OCI-LY1 (cell line): Measurements from ENCODE around the gene MAST4.

ENCODE experiments used
- H2AFZ ChIP-seq: fragments of 200-600 bp; sonication (generic), shearing (Covaris generic); 2 replicates; pipeline ENCODE4 v1.6.0; 2014; ENCODE audit warnings: antibody characterized with exemption, mild to moderate bottlenecking, low read length
- H3F3A ChIP-seq: fragments of 200-600 bp; sonication (generic), shearing (Covaris generic); 2 replicates; pipeline ENCODE4 v1.6.0; 2014; ENCODE audit warnings: mild to moderate bottlenecking, antibody characterized with exemption, low read length, moderate library complexity; ENCODE audit not compliant: insufficient read depth
- H3K27ac ChIP-seq: fragments of 200-600 bp; sonication (generic); 2 replicates; pipeline ENCODE4 v1.5.1; 2014; ENCODE audit warnings: low read length, mixed run types, mild to moderate bottlenecking, low read depth; ENCODE audit not compliant: poor library complexity, severe bottlenecking
- H3K27me3 ChIP-seq: fragments of 200-600 bp; sonication (generic); 2 replicates; pipeline ENCODE4 v1.6.0; 2014; ENCODE audit warnings: antibody characterized with exemption, mild to moderate bottlenecking, low read length, moderate library complexity; ENCODE audit not compliant: insufficient read depth
- H3K36me3 ChIP-seq: fragments of 200-600 bp; sonication (generic); 2 replicates; pipeline ENCODE4 v1.6.1; 2014; ENCODE audit warnings: mild to moderate bottlenecking, antibody characterized with exemption, low read length, moderate library complexity, mixed read lengths; ENCODE audit not compliant: insufficient read depth
- H3K4me1 ChIP-seq: fragments of 200-600 bp; sonication (generic); 2 replicates; pipeline ENCODE4 v1.5.1; 2014; ENCODE audit warnings: mild to moderate bottlenecking, low read length, moderate library complexity; ENCODE audit not compliant: insufficient read depth, severe bottlenecking
- H3K4me2 ChIP-seq: fragments of 200-600 bp; sonication (generic), shearing (Covaris generic); 2 replicates; pipeline ENCODE4 v1.6.1; 2014; ENCODE audit warnings: low read length
- H3K4me3 ChIP-seq: fragments of 200-600 bp; sonication (generic); 2 replicates; pipeline ENCODE4 v1.5.1; 2014; ENCODE audit warnings: low read length, low read depth, mild to moderate bottlenecking, mixed read lengths; ENCODE audit not compliant: poor library complexity, severe bottlenecking
- H3K79me2 ChIP-seq: fragments of 200-600 bp; shearing (Covaris generic); 2 replicates; pipeline ENCODE4 v1.6.1; 2016; ENCODE audit warnings: mixed run types, low read length, mixed read lengths; ENCODE audit not compliant: insufficient read depth
- H3K9ac ChIP-seq: fragments of 200-600 bp; sonication (generic), shearing (Covaris generic); 2 replicates; pipeline ENCODE4 v1.6.1; 2014; ENCODE audit warnings: mild to moderate bottlenecking, low read length, mixed read lengths
- H3K9me2 ChIP-seq: fragments of 200-600 bp; sonication (generic), shearing (Covaris generic); 2 replicates; pipeline ENCODE4 v1.6.1; 2014; ENCODE audit warnings: low read depth, mild to moderate bottlenecking, low read length, mixed read lengths
- H3K9me3 ChIP-seq: fragments of 200-600 bp; shearing (Covaris generic); 2 replicates; pipeline ENCODE4 v1.6.1; 2014; ENCODE audit warnings: low read length, mixed read lengths
- H4K20me1 ChIP-seq: fragments of 200-600 bp; sonication (generic), shearing (Covaris generic); 2 replicates; pipeline ENCODE4 v1.6.0; 2016; ENCODE audit warnings: mild to moderate bottlenecking, low read length; ENCODE audit not compliant: insufficient read depth
- CTCF ChIP-seq: fragments of 200-600 bp; sonication (generic), shearing (Covaris generic); IDR thresholded peaks from 2 replicates; pipeline ENCODE4 v1.5.1; 2017; ENCODE audit warnings: mild to moderate bottlenecking, antibody characterized with exemption, low read length, moderate library complexity, mixed read lengths
- EZH2 ChIP-seq: fragments of 200-600 bp; sonication (generic), shearing (Covaris generic); IDR thresholded peaks from 2 replicates; pipeline ENCODE4 v1.8.0; 2017; ENCODE audit warnings: borderline replicate concordance, mixed run types, mild to moderate bottlenecking, antibody characterized with exemption, low read length, moderate library complexity, mixed read lengths

Gene MAST4

GRCh38 chr5:66713998-66714397 lies 117.8 kb downstream of the MAST4 start:
- H3F3A ChIP-seq = no peaks in the 10 kb centered on the region
- H3K4me3 ChIP-seq = no peak overlapping the region
- H3K4me2 ChIP-seq = no peak overlapping the region
- no peaks in the 10 kb centered on the region for H3K79me2 ChIP-seq
- H4K20me1 ChIP-seq = no peaks in the 10 kb centered on the region
- no peak overlapping the region for H2AFZ ChIP-seq
- H3K4me1 ChIP-seq = no peaks in the 10 kb centered on the region
- no peaks in the 10 kb centered on the region for H3K27me3 ChIP-seq
- H3K9me2 ChIP-seq = no peaks in the 10 kb centered on the region
- TF ChIP-seq CTCF = no peak
- no peak for TF ChIP-seq EZH2
- H3K36me3 ChIP-seq = no peaks in the 10 kb centered on the region
- H3K27ac ChIP-seq = no peak overlapping the region
- H3K9ac ChIP-seq = no peak overlapping the region
- H3K9me3 ChIP-seq = no peaks in the 10 kb centered on the region

- TF ChIP-seq EZH2 (no peak), CTCF (no peak)
- no peak overlapping the region for H2AFZ ChIP-seq
- no peak overlapping the region for H3K9ac ChIP-seq
- H3K27me3 ChIP-seq = no peaks in the 10 kb centered on the region
- H3K9me2 ChIP-seq = no peaks in the 10 kb centered on the region
- H3K79me2 ChIP-seq = no peaks in the 10 kb centered on the region
- no peak overlapping the region for H3K4me3 ChIP-seq
- no peaks in the 10 kb centered on the region for H3K36me3 ChIP-seq
- H3K4me1 ChIP-seq = no peaks in the 10 kb centered on the region
- no peak overlapping the region for H3K27ac ChIP-seq
- H3K4me2 ChIP-seq = no peak overlapping the region
- no peaks in the 10 kb centered on the region for H4K20me1 ChIP-seq
- no peaks in the 10 kb centered on the region for H3F3A ChIP-seq
- no peaks in the 10 kb centered on the region for H3K9me3 ChIP-seq
Measured at GRCh38 chr5:66717455-66718373, 121.5 kb downstream of the MAST4 start.

GRCh38 chr5:66718374-66719002 lies 122.3 kb downstream of the MAST4 start:
- Histone ChIP-seq H3F3A (no peaks in the 10 kb centered on the region), H3K27me3 (no peaks in the 10 kb centered on the region), H4K20me1 (no peaks in the 10 kb centered on the region), H3K9me3 (no peaks in the 10 kb centered on the region), H3K4me2 (no peak overlapping the region), H3K36me3 (no peaks in the 10 kb centered on the region), H3K79me2 (no peaks in the 10 kb centered on the region), H3K4me3 (no peak overlapping the region), H3K9me2 (no peaks in the 10 kb centered on the region), H3K9ac (no peak overlapping the region), H3K4me1 (no peaks in the 10 kb centered on the region), H2AFZ (no peak overlapping the region), H3K27ac (no peak overlapping the region)
- TF ChIP-seq EZH2 (no peak), CTCF (no peak)
